GM08714 (cell line): ENCODE data around the gene FABP1.

Experiments used
- H3K4me3 ChIP-seq: fragments of 200-500 bp; sonication (Bioruptor generic); 2 replicates; pipeline ENCODE4 v1.5.1; 2014; ENCODE audit warnings: mild to moderate bottlenecking, low read length, inconsistent platforms
- ZNF274 ChIP-seq: IDR thresholded peaks from 2 replicates; pipeline ENCODE4 v1.6.1; 2012; ENCODE audit warnings: mild to moderate bottlenecking, low read depth, low read length

The FABP1 gene

DNA sequence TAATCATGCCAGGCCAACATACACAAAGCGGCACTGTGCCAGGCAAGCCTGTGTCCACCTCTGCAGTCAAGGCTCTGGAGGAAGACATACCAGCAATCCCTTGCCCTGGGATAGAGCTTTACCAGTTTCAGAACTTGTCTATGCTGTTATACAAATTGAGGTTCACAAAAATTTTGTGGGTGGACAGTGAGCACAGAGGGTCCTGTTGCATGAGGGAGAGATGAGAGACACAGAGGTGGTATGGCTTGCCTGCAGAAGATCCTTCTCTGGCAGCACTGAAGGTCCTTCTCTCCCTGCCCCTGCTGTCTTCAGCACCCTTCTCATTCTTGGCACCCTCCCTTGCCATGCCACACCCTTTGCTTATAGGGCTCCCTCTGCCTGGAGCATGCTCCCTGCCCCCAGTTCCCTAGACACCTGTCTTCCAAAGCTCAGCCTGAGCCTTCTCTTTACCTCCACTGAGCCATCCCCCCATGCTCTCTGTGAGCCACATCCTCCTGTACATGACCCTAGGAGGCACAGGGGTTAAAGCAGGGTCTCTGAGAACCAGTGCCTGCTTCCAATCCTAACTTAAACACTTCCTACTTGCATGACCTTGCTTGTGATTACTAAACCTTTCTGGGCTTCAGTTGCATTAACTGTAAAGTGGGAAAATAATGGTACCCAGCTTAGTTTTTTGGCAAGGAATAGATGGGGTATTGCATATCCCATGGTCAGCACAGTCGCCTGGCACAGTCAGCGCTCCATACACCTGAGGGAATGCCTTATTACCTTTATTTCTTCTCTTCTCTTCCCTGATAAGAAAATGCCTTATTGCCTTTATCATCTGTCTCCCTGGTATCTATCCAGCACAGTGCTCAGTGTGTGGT is 857 bp downstream of the FABP1 start:
- TF ChIP-seq ZNF274 = no peak
- H3K4me3 ChIP-seq = no peak overlapping the region

DNA sequence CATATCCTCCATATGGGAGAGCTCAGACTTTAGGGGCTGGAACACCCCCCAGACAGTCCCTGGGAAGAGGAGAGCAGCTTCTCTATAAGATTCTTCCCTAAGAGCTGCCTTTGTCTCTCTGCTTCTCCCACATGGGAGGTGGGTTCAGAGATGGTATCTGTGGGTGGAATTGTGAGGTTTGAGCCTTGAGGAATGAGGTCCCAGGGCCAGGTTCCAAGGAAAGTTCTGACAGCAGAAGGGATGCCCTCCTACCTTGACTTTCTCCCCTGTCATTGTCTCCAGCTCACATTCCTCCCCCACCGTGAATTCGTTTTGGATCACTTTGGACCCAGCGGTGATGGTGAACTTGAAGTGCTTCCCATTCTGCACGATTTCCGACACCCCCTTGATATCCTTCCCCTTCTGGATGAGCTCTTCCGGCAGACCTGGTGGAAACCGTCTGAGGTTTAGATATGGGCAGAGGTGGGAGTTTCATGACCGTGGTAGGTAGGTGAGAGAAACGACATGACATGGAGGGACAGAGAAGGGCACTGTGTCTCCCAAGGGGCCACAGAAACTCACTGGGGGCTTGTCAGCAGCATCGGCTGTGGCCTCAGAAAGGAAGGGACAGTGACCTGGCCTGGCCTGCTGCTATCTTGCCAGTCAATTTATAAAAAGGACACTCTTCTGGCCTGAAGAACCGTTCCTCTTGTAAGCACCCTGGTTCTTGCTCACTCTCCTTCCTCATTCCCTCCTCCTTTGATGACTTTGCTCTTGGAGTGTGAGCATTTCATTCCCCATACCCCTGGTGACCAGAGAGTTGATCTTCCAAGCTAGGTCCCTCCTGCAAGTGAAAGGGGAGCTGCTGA is 1.7 kb downstream of the FABP1 start:
- no peak for TF ChIP-seq ZNF274
- H3K4me3 ChIP-seq = no peak overlapping the region

DNA sequence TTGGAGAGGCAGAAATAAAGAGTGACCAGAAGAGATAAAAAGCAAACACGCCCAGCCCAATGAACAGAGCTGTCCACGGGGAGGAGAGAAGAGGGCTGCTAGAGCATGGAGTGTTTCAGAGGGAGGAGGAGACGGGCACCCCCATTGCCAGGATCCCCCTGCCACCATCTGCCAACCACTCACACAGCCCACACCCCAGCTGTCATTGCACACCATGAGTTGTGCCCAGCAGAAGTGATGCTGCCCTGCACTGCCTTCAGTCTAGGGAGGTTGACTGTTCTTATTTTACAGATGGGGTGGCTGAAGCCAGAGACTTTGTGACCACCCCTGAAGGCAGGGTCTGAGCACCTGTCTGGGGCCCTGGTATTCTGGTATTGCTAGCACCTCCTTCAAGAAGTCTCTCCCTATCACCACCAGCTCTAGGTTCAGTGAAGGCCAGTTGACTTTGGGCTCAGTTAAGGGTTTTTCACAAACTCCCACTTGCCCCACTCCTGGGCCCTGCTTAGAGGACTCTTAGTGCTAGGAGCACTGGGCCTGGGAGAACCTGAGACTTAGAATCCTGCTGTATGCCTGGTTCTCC is 2.4 kb downstream of the FABP1 start:
- TF ChIP-seq ZNF274 = no peak
- no peak overlapping the region for H3K4me3 ChIP-seq

DNA sequence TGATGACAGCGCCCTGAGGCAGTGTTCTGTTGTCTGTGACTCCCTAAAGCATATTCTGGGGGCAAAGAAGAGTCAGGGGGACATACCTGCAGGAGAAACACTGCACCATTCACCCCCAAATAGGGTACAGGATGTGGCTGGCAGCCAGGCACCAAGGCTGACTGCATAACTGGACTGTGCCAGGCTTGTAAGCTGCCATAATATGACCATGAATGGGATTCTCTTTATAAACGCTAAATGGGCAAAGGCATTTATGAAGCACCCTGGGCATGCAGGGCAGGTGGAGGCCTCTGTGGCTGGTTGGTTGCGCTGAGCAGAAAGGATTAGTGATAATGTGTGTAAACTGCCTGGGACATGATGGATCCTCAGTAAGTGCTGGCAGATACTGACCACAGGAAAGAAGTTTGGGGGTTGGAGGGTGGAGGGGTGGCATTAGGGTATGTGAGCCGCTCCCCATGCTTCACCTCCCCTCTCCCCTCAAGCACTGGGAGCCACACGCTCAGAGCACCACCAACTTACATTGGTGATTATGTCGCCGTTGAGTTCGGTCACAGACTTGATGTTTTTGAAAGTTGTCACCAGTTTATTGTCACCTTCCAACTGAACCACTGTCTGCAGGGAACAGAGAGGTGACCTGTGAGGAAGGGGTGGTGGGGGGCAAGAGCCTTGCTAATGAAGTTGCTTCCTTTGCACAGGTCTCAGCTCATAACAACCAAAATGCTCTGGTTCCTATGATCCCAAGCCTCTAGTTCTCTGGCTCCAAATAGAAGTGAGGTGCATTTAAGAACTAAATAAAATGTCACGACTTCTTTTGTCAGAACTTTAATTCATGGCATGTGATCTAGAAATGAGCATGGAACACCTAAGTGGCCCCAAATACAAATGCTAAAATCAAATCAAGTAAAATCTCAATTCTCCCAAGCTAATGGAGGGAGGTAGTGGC is 3.6 kb downstream of the FABP1 start:
- TF ChIP-seq ZNF274 = no peak
- no peak overlapping the region for H3K4me3 ChIP-seq

DNA sequence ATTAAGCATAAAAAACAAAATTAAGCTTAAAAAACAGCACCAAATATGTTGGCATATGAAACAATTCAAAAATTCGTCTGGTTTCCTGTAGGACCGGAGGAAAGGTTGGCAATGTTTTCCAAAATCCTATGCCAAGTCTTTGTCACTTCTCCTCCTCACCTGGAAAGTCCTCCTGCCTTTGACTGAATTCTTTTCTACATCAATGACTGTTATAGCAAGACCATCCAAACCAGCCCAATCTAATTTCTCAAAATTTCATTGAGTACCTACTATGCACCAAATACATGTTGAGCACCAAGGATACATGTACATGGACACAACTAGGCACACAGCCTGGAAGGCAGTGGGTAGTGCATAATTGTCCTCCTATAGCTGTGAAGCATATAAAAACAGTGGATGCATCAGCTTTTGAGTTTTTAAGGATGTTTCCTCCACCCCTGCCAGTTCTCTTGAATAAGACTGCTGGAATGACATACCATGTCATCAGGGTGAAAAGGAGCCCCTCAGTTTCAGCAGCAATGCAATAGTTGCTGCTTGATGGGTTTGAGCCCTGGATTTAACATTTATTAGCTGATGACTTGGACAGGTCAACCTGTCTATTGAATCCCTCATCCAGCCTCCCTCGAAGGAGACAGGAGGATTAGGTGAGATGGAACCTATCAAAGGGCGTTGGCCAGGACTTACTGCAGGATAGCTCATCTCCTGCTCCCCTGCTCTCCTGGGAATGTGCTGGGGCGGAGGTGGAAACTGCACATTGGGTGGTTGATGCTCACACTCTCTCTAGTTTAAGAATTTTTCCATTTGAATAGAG is 4.5 kb downstream of the FABP1 start:
- TF ChIP-seq ZNF274 = no peak
- no peak overlapping the region for H3K4me3 ChIP-seq

DNA sequence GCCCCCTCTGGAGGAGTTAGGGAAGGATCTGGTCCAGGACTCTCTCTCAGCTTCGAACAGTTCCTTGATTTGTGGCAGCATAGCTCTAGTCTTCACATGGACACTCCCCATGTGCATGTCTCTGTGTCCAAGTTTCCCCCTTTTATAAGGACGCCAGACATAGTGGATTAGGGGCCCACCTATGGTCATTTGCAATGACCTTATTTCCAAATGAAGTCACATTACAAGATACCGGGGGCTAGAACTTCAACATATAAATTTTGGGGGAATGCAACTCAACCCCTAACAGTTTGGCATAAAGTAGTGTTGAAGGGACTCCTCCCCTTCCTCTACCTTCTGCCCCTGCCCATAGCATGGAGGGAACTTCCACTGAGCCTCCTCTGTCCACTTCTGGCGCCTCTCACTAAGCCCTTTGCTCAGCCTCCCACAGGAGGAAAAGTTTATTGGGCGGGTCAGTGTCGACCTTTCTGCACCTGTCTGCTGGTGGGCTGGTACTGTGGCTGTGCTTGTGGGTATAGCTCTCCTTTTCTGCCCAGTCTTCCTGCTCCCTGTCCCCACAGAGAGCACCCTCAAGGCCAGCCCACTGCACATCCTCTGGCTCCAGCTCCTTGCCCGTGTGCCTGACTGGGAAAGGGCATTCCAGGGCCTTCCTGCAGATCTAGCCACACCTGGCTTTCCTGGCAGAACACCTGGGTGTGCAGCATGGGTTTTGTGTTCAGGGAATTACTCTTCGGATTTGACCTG is 5.5 kb downstream of the FABP1 start:
- TF ChIP-seq ZNF274 = no peak
- no peak overlapping the region for H3K4me3 ChIP-seq

DNA sequence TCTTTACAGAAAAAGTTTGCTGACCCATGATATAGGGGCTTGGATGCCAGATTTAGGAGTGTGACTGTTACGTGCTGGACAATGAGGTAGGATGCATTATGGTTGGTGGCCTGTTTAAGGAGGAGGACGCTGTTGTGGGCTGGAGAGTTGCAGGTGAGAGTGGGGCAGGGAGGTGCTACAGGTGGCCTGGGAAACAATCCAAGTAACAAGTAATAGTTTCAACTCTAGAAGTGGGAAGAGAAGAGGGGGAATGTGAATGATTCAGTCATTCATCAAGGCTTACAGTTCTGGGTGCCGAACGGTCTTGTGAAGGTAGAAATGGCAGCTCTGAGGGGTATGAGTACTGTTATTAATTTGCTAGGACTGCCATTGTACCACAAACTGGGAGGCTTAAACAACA is 6.2 kb downstream of the FABP1 start:
- H3K4me3 ChIP-seq = no peak overlapping the region
- TF ChIP-seq ZNF274 = no peak

DNA sequence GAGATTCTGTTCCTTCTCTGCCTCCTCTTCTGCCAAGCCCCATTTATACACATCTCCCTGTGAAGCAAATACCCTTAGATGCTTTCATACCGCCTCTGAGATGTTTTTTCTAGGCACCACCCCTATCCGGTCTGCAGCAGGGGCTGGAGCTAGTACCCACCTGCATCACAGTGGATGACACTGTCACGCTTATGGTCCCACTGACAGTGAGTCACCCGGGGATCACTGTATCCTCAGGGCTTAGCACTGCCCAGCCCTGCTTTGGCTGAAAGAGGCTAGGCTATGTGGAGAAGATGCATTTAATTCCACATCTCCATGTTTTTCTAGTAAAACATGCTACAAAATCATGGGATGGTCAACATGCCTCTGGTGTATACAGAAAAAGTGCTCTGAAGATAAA is 9.9 kb downstream of the FABP1 start:
- no peak overlapping the region for H3K4me3 ChIP-seq
- TF ChIP-seq ZNF274 = no peak

DNA sequence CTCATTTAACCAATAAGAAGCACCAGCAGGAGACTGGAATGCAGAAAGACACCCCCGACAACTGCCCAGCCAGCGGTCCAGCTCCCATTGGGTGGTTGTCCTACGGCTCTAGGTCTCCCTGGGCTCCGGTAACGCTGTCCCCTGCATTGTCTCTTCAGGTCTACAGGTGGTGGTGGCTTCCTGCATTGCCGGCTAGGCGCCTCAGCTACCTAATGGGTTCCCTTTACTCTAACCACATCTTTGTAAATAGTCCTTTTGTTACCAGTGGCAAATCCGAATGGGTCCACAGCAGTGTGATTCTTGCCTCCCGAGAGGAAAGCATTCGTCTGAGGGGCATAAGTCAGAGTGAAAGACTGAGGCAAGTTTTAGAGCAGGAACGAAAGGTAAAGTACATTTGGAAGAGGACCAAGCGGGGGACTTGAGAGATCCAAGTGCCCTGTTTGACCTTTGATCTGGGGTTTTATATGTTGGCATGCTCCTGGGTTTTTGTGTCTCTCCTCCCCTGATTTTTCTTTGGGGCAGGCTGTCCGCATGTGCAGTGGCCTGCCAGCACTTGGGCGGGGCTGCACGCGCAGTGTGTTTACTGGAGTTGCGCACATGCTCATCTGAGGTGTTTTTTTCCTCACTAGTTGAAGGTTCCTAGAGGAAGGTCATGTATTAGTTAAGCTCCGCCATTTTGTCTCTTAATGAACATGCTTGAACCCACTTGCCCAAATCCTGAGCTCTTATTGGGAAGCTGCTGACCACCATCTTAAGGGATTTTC is 11.0 kb downstream of the FABP1 start:
- no peak for TF ChIP-seq ZNF274

DNA sequence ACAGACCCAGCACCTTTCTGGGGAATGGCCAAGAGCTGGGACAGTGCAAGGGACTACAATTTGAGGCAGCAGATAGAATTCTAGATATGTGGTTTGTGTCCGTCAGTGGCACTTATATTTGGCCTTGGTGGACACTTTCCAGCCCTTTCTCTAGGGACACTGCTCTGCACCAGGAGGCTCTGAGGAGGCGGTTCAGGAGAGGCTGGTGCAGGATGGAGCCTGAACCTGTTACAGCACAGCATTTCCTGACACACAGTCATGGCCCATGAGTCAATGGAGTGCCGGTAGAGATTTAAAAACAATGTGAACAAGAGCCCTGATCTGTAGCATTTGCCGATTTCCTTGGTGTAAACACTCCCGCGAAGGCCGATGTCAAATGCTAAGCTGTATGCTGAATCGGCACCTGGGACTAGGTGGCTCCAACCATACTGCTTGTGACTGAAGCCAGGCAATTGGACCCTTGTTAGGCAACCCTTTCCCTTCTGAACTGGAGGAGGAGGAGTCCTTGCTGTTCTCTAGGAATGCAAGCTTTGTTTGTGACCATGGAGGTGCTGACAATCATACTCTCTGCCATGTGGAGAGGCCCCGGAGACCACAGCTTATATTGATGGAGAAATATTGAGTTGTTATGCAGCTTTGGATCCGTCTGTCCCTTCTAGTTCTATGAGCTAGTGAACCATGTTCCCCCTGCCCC is 11.9 kb downstream of the FABP1 start:
- no peak for TF ChIP-seq ZNF274
- H3K4me3 ChIP-seq = no peak overlapping the region

More for the DNA sequence above, 11.0 kb downstream of the FABP1 start:
- H3K4me3 ChIP-seq = no peak overlapping the region

DNA sequence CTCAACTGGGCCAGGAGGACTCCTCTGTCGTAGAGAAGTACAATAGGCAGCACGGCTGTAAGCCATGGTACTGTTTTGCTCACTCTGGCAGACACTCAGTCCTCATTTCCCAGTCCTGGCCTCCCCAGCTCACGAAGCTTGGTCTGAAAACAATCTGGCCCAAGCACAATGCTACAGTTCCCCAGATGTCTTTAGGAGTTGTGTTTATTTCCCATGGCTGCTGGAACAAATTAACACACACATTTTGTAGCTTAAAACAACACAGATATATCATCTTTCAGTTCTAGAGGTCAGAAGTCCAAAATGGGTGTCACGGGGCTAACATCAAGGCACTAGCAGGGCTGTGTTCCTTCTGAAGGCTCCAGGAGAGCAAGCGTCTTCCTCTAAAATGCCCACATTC is 13.0 kb downstream of the FABP1 start:
- no peak overlapping the region for H3K4me3 ChIP-seq
- no peak for TF ChIP-seq ZNF274
